ENCODE data around the gene CTR9.

- TF ChIP-seq CTCF (IDR thresholded peaks at IDR 0.05) (no peak), POLR2A (IDR thresholded peaks at IDR 0.05) (no peak)
These were observed 20.9 kb upstream of the CTR9 start for GRCh38 chr11:10730151-10730550.

All from heart left ventricle (tissue), 13 donors.